Gastroesophageal sphincter (tissue), 4 donors: ENCODE measurements around the gene MED19. TPM values are rescaled to one million over a fixed set of nuclear protein-coding genes. Genes with fewer than 3 reads are reported as not detected.

Source experiments
- ATAC-seq: fragments of 150-250 bp; one replicate; pipeline ENCODE4 v1.9.1; 2016; ENCODE audit warnings: mild to moderate bottlenecking, moderate library complexity
- H3K27ac ChIP-seq, 4 donors: fragments of 200-600 bp; sonication (generic) in 3 of 4; 1 replicate in 3 of 4; 2 replicates in 1 of 4; pipeline ENCODE4 v1.5.1; 2016 to 2019
- H3K27me3 ChIP-seq: fragments of 200-600 bp; sonication (generic); one replicate; pipeline ENCODE4 v1.5.1; 2019
- H3K36me3 ChIP-seq, 2 donors: fragments of 200-600 bp; sonication (generic); one replicate each; pipeline ENCODE4 v1.5.1; 2019; ENCODE audit warnings: control low read depth in 1 of 2
- H3K4me1 ChIP-seq, 3 donors: fragments of 200-600 bp; sonication (generic); 1 replicate in 2 of 3; 2 replicates in 1 of 3; pipeline ENCODE4 v1.5.1; 2016 to 2019; ENCODE audit warnings: control low read depth in 2 of 3
- H3K4me3 ChIP-seq, 2 donors: fragments of 200-600 bp; sonication (generic); one replicate each; pipeline ENCODE4 v1.5.1; 2019; ENCODE audit warnings: mild to moderate bottlenecking in 1 of 2, moderate library complexity in 1 of 2
- H3K9me3 ChIP-seq, 3 donors: fragments of 200-600 bp; sonication (generic); one replicate each; pipeline ENCODE4 v1.5.1; 2017 to 2019; ENCODE audit warnings: control low read depth in 2 of 3
- CTCF ChIP-seq, 4 experiments: fragments of 200-600 bp in 2 of 4; fragments of 450-650 bp in 2 of 4; sonication (generic) in 1 of 4; IDR thresholded peaks; one replicate each; pipeline ENCODE4 v1.5.1; 2017 to 2019; ENCODE audit warnings: antibody characterized with exemption in 4 of 4, mild to moderate bottlenecking in 2 of 4, moderate library complexity in 2 of 4
- EP300 ChIP-seq: sonication (generic); formaldehyde crosslinking; IDR thresholded peaks from one replicate; pipeline ENCODE4 v1.6.1; 2017; ENCODE audit warnings: antibody characterized with exemption, mild to moderate bottlenecking
- POLR2A ChIP-seq, 2 donors: fragments of 450-650 bp; IDR thresholded peaks; one replicate each; pipeline ENCODE4 v1.6.1; 2017; ENCODE audit warnings: antibody characterized with exemption in 2 of 2, mild to moderate bottlenecking in 2 of 2, moderate library complexity in 1 of 2
- POLR2AphosphoS5 ChIP-seq: sonication (generic); formaldehyde crosslinking; IDR thresholded peaks from one replicate; pipeline ENCODE4 v1.6.1; 2017; ENCODE audit warnings: antibody characterized with exemption
- WGBS, 2 donors: methylation state at CpG; one replicate each; pipeline ENCODE4 v1.1.5; 2018; ENCODE audit warnings: low coverage in 1 of 2; 5-methylcytosine and 5-hydroxymethylcytosine counted together
- total RNA-seq, 4 donors: library from RNA; depleted of rRNA; stranded (reverse); fragments of >200 nt; gene quantifications; one replicate each; pipeline ENCODE4 v1.1.0, GENCODE V29; 2016

The MED19 gene
- total RNA-seq, 4 donors from 2014 or later, result 10.4 to 15.5 (median 12.5) TPM

GRCh38 chr11:57751176-57751575 is 39.2 kb upstream of the MED19 start:
- Histone ChIP-seq H3K27me3 (no peaks in the 10 kb centered on the region), H3K9me3 (no peaks in the 10 kb centered on the region), H3K4me1 (peaks cover 0 to 3% (median 0%) of the 10 kb centered on the region in 3 donors), H3K27ac (no peak overlapping the region), H3K4me3 (no peak overlapping the region), H3K36me3 (peaks cover 0 to 19% of the 10 kb centered on the region in 2 donors)
- TF ChIP-seq POLR2A (IDR thresholded peaks at IDR 0.05), result no peak
- TF ChIP-seq CTCF (IDR thresholded peaks at IDR 0.05), result no peak
- no peak for TF ChIP-seq EP300
- TF ChIP-seq POLR2AphosphoS5, result no peak
- no peak for ATAC-seq

GRCh38 chr11:57746920-57747319 is 34.9 kb upstream of the MED19 start:
- H3K4me1 ChIP-seq, result peaks cover 0 to 21% (median 7%) of the 10 kb centered on the region in 3 donors
- no peak overlapping the region for H3K27ac ChIP-seq
- H3K9me3 ChIP-seq, result no peaks in the 10 kb centered on the region
- ATAC-seq, result no peak
- peaks cover 0 to 56% of the 10 kb centered on the region in 2 donors for H3K36me3 ChIP-seq
- WGBS, 2 donors, result 73 to 86% methylated on average over 1 of the region's 1 CpG
- H3K27me3 ChIP-seq, result no peaks in the 10 kb centered on the region
- TF ChIP-seq CTCF (IDR thresholded peaks at IDR 0.05) (no peak), POLR2AphosphoS5 (no peak)
- no peak overlapping the region for H3K4me3 ChIP-seq

GRCh38 chr11:57745206-57745605 is 33.2 kb upstream of the MED19 start:
- H3K4me1 ChIP-seq, result peaks cover 0 to 28% (median 7%) of the 10 kb centered on the region in 3 donors
- no peak for TF ChIP-seq CTCF (IDR thresholded peaks at IDR 0.05)
- no peak for TF ChIP-seq POLR2A (IDR thresholded peaks at IDR 0.05)
- TF ChIP-seq EP300, result no peak
- no peak for TF ChIP-seq POLR2AphosphoS5
- WGBS, 2 donors, result 100% methylated on average over 1 of the region's 5 CpGs
- no peaks in the 10 kb centered on the region for H3K9me3 ChIP-seq
- H3K36me3 ChIP-seq, result peaks cover 0 to 57% of the 10 kb centered on the region in 2 donors
- H3K4me3 ChIP-seq, result no peak overlapping the region
- H3K27me3 ChIP-seq, result no peaks in the 10 kb centered on the region
- no peak for ATAC-seq
- H3K27ac ChIP-seq, result no peak overlapping the region

GRCh38 chr11:57744357-57744756 is 32.3 kb upstream of the MED19 start:
- no peaks in the 10 kb centered on the region for H3K27me3 ChIP-seq

More at GRCh38 chr11:57744357-57744756, 32.3 kb upstream of the MED19 start:
- TF ChIP-seq EP300, result no peak
- TF ChIP-seq POLR2AphosphoS5, result no peak
- TF ChIP-seq POLR2A (IDR thresholded peaks at IDR 0.05), result no peak
- TF ChIP-seq CTCF (IDR thresholded peaks at IDR 0.05), result no peak
- Histone ChIP-seq H3K27ac (no peak overlapping the region), H3K4me1 (peaks cover 0 to 28% (median 7%) of the 10 kb centered on the region in 3 donors), H3K9me3 (no peaks in the 10 kb centered on the region), H3K4me3 (no peak overlapping the region), H3K36me3 (peaks cover 0 to 65% of the 10 kb centered on the region in 2 donors)
- no peak for ATAC-seq
- WGBS, 2 donors, result 80% methylated on average over 2 of the region's 2 CpGs; no CpG with 5 or more reads in 1 of the 2 donors
